Measurements from ENCODE around the gene NMNAT2. TPM values are rescaled to one million over a fixed set of nuclear protein-coding genes. Genes with fewer than 3 reads are reported as not detected.
A peak's percentile ranks its signal among the peaks of the same experiment; 100 is the strongest.
"Not testable (repeated sequence)": the region's sequence is repeated elsewhere in the genome, so short reads cannot be mapped to it uniquely, and the experiment has no call there.

The NMNAT2 gene
- total RNA-seq, 1 donor from 2014 or later = 0.68 TPM

- DNase-seq = no peak
Observed at GRCh38 chr1:183285256-183285655, 132.9 kb downstream of the NMNAT2 start.

GRCh38 chr1:183284086-183284485 lies 134.1 kb downstream of the NMNAT2 start:
- no peak for DNase-seq

- DNase-seq = no peak
Observed at GRCh38 chr1:183283286-183283685, 134.9 kb downstream of the NMNAT2 start.

- DNase-seq = no peak
Observed at GRCh38 chr1:183282101-183282855, 135.9 kb downstream of the NMNAT2 start.

- peak; percentile 97 for DNase-seq
Observed at GRCh38 chr1:183281553-183282091, 136.6 kb downstream of the NMNAT2 start.

GRCh38 chr1:183281039-183281438 lies 137.1 kb downstream of the NMNAT2 start:
- peak; percentile 51 for DNase-seq

GRCh38 chr1:183279835-183280234 lies 138.3 kb downstream of the NMNAT2 start:
- no peak for DNase-seq

- peak; percentile 73 for DNase-seq
Observed at GRCh38 chr1:183278739-183279591, 139.2 kb downstream of the NMNAT2 start.

GRCh38 chr1:183277821-183278738 lies 140.1 kb downstream of the NMNAT2 start:
- no peak for DNase-seq

GRCh38 chr1:183276386-183277080 lies 141.6 kb downstream of the NMNAT2 start:
- DNase-seq = no peak

GRCh38 chr1:183275322-183275721 lies 142.9 kb downstream of the NMNAT2 start:
- no peak for DNase-seq

GRCh38 chr1:183274836-183275235 lies 143.3 kb downstream of the NMNAT2 start:
- DNase-seq = no peak

- DNase-seq = not testable (repeated sequence)
Observed at GRCh38 chr1:183273984-183274383, 144.2 kb downstream of the NMNAT2 start.

GRCh38 chr1:183273300-183273699 lies 144.9 kb downstream of the NMNAT2 start:
- DNase-seq = no peak

GRCh38 chr1:183272390-183272848 lies 145.8 kb downstream of the NMNAT2 start:
- peak; percentile 70 for DNase-seq

GRCh38 chr1:183270541-183271141 lies 147.5 kb downstream of the NMNAT2 start:
- peak; percentile 91 for DNase-seq

GRCh38 chr1:183267646-183268431 lies 150.3 kb downstream of the NMNAT2 start:
- peak; percentile 80 for DNase-seq

GRCh38 chr1:183263886-183264602 lies 154.1 kb downstream of the NMNAT2 start:
- no peak for DNase-seq

- no peak for DNase-seq
Observed at GRCh38 chr1:183262628-183263200, 155.5 kb downstream of the NMNAT2 start.

Measured in dermis blood vessel endothelial cell (primary cell).